ENCODE results near the gene ASPA.
"Not testable (repeated sequence)": the region's sequence is repeated elsewhere in the genome, so short reads cannot be mapped to it uniquely, and the experiment has no call there.

Gene ASPA

DNA sequence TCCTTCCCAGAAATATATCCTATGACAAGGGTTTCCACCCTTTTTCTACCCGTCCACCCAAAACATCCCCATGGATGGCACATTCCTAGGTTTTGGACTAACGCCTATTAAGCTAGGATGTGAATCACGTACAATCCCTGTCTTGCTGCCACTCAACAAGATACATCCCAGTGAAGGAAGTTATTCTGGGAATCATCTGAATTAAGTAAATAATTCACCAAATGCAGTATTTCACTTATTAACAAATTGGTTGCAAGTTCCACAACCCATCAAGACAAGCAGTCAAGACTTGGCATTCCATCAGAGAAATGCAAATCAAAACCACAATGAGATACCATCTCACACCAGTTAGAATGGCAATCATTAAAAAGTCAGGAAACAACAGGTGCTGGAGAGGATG, 32.1 kb downstream of the ASPA start:
- DNase-seq (ENCODE audit: low spot score) = no peak

GRCh38 chr17:3510090-3510489, 34.3 kb downstream of the ASPA start:
- DNase-seq (ENCODE audit: low spot score) = no peak

DNA sequence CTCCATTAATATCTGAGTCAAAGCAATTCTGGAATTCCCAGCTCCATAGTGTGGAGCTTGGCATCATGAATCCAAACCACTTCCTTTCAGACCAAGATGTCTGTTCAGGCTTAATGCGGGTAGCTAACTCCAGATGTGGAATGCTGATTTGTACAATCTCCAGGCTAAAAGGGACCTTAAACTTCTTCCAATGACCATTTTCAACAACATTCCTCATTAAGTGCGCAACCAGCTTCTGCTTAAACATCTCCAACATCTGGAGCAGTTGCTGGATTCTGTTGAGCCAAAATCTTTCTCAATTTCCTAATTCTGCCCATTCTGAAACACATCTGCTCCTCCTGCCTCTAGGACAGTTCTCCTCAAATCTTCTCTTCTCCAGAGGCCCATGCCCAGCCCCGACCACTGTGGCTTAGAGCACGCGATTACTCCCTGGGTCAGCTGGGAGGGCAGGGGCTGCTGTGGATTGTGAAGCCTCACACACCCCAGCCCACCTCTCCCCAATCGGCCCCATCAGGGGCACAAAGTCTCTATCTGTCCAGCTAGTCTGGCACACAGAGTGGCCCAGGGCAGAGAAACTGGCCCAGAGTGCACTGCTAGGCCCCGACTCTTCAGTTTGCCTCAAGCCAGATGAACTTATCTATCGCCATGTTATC, 36.2 kb downstream of the ASPA start:
- DNase-seq (ENCODE audit: low spot score) = no peak

GRCh38 chr17:3512505-3513171, 36.8 kb downstream of the ASPA start:
- DNase-seq (ENCODE audit: low spot score) = no peak

GRCh38 chr17:3513305-3514035, 37.7 kb downstream of the ASPA start:
- DNase-seq (ENCODE audit: low spot score) = no peak

DNA sequence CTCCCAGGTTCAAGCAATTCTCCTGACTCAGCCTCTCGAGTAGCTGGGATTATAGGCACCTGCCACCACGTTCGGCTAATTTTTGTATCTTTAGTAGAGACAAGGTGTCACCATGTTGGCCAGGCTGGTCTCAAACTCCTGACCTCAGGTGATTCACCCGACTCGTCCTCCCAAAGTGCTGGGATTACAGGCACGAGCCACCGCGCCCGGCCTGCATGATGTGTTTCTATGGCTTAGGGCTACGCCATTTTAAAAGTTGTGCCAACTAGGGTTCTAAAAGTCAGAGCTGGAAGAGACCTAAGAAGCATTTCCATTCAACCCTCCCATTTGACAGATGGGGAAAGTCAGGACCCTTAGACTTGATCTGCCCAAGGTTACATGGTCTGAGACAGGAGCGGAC, 38.4 kb downstream of the ASPA start:
- DNase-seq (ENCODE audit: low spot score) = not testable (repeated sequence)

DNA sequence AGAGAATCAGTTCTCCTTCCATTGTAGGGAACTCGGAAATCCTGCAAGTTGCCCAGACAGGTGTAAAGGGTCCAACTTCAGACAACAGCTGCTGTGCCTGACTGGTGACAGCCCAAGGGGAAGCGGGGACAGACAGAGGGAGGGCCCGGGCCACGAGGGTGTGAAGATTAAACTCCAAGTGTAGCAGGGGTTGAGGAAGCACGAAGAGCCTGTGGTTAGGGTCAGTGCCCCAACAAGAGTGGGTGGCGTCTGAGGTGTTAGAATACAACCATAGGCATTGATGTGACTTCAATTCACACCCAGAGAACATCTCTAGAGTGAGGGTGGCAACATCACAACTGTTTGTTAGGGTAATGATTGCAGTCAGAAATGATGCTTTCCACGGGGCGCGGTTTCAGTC, 39.1 kb downstream of the ASPA start:
- no peak for DNase-seq (ENCODE audit: low spot score)

- not testable (repeated sequence) for DNase-seq (ENCODE audit: low spot score)
Measured at GRCh38 chr17:3519472-3519871, 43.7 kb downstream of the ASPA start.

GRCh38 chr17:3524024-3524423, 48.2 kb downstream of the ASPA start:
- DNase-seq (ENCODE audit: low spot score) = no peak

GRCh38 chr17:3526491-3526890, 50.7 kb downstream of the ASPA start:
- DNase-seq (ENCODE audit: low spot score) = no peak

GRCh38 chr17:3526971-3527370, 51.2 kb downstream of the ASPA start:
- DNase-seq (ENCODE audit: low spot score) = no peak

DNA sequence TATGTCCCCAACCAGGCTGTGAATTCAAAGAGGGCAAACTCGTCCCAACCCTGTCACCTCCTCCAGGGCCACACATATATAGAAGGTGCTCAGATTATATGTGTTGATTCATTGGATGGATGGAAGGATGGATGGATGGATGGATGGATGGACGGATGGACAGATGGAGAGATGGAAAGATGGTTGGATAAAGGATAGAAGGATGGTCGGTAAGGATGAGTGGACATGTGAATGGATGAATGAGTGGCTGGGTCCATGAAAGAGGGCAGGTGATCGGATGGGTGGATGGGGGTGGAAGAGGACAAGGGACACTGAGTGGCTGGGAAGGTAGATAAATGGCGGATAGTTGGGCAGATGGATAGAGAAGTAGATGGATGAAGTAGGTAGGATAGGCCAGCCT, 51.7 kb downstream of the ASPA start:
- no peak for DNase-seq (ENCODE audit: low spot score)

DNA sequence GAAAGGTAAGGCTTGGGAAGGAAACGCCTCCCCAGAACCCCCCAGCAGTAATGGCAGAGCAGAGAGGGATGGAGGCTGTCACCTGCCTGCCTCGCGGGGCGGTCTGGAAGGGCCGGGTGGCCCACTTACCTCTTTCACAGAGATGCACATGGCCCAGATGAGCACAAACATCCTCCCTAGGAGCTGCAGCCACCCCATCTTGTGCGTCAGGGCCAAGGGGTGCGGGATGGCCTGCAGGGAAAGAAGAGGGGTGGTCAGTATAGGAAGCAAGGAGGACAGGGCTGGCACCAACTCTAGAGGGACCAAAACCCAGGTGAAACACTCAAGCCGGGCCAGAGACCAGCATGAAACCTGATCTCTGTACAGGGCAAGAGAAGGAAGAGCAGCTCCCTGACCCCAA, 52.1 kb downstream of the ASPA start:
- no peak for DNase-seq (ENCODE audit: low spot score)

DNA sequence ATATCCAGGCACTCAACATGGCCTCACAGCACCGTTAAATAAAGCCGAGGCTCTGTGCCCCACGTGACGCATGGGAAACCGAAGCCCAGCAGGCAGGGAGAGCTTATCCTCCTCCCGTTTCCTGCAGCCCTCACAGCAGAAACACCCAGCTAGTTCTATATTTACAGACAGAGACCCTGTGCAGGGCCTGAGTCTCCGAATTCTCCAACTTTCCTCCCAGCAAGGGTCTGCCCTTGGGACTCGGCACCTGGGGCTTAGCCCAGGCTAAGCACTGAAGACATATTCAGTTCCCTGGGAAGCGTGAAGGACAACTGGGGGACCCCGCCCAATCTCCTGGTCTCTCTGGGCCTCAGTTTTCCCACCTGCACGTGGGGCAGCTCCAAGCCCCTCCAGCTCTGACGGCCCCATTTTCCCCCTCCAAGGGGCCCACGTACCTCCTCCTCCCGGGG, 52.6 kb downstream of the ASPA start:
- DNase-seq (ENCODE audit: low spot score) = no peak

- no peak for DNase-seq (ENCODE audit: low spot score)
Measured at GRCh38 chr17:3528880-3529511, 53.2 kb downstream of the ASPA start.

DNA sequence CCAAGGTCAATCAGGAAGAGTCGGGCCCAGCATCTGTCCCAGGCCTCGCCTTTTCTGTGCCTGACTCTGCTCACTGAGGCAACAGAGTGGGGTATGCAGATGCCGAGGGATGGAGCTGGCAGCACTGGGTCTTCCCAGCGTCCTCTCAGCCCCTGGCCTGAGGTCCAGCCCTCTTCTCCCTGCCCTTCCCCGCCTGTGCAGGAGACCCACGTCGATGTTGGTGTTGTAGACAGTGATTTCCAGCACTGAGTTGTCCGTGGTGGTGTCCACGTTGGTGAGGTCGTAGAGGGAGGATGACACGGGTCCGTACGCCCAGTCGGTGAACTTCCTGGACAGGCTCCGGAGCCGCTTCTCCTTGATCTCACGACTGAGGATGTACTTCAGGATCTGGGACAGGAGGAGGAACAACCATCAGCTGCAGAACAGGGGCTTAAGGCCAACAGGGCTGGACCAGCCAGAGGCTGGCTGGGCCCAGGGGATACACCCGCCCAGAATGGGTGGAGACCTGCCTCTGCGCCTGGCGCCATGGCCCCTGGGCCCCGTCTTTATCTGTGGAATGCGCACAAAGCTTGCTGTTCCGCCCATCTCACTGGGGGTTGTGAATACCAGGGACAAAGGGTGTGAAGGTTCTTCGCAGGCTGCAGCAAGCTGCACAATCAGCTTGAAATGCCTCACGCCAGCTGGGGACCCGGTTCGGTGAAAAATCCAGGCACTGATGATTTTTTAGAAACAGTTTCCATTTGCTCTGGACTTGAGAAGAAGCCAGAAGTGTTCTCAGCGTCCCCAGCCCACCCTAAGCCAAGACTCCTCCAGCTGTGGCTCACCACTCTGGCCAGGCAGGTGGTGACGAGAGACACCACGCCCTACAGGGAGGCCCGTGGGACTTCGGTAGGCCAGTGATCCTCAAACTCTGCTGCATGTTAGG, 54.3 kb downstream of the ASPA start:
- DNase-seq (ENCODE audit: low spot score) = no peak

GRCh38 chr17:3531266-3532101, 55.7 kb downstream of the ASPA start:
- peak; percentile 99 for DNase-seq (ENCODE audit: low spot score)

DNA sequence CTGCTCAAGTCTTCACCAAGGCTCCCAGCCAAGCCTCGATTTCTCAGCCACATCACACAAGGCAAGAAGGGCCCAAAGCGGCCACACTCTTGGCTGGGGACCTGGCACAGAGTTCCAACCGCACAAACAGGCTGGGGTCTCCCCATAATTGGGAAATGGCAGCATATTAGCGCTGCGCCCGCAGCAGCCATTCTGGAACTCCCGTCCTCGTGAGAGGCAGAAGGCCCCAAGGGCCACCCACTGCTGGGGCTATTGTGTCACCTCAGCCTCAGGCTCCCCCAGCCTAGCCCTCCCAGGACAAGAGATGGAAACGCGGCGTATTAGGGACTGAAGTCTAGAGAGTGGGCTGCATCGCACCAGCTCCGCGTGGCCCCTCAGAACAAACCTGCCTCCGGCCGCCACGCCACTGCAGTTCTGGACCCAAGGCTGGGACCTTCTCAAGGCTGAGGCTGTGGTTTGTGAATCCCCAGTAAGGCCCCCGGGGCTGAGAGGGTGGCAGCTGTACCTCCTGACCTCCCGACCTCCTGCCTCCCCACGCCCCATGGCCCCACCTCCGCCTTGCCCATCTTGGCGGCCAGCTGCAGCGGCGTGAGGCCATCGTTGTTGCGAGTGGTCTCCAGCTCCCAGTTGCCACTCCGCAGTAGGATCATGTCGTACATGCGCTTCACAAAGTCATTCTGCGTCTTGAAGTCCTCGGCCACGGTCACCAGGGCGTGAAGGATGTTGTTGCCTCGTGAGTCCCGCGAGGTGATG, 56.5 kb downstream of the ASPA start:
- no peak for DNase-seq (ENCODE audit: low spot score)

DNA sequence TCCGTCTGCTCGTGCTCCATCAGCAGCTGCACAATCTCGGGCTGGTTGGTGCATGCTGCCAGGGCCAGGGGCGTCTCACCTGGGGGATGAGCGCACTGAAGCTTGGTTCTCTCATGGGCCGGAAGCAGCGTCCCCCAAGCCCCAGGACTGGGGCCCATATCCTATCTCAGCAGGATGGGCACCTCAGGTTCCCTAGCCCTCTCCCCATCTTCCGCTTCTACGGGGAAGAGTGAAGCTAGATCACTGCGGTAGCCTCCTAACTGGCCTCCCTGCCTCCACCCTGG, 57.0 kb downstream of the ASPA start:
- no peak for DNase-seq (ENCODE audit: low spot score)

- no peak for DNase-seq (ENCODE audit: low spot score)
Measured at GRCh38 chr17:3533752-3534151, 58.0 kb downstream of the ASPA start.

Measured in COLO829 (cell line).